Stomach (tissue), 4 donors: Measurements from ENCODE around the gene GLRX5.

Experiments
- EP300 ChIP-seq: sonication (generic); formaldehyde crosslinking; IDR thresholded peaks from one replicate; pipeline ENCODE4 v1.6.1; 2017; ENCODE audit warnings: antibody characterized with exemption
- POLR2A ChIP-seq, 4 donors: fragments of 450-650 bp; IDR thresholded peaks; one replicate each; pipeline ENCODE4 v1.6.1; 2016; ENCODE audit warnings: antibody characterized with exemption in 4 of 4, control low read depth in 2 of 4, mild to moderate bottlenecking in 1 of 4, moderate library complexity in 1 of 4
- POLR2AphosphoS5 ChIP-seq, 3 donors: sonication (generic); formaldehyde crosslinking; IDR thresholded peaks; one replicate each; pipeline ENCODE4 v1.6.1; 2016; ENCODE audit warnings: antibody characterized with exemption in 3 of 3
- TF ChIP-seq, protein P1 (sequence below), 7 experiments: fragments of 450-650 bp in 4 of 7; fragments of 200-600 bp in 3 of 7; sonication (generic) in 3 of 7; IDR thresholded peaks; one replicate each; pipeline ENCODE4 v1.5.1; 2016 to 2019; ENCODE audit warnings: antibody characterized with exemption in 7 of 7, control low read depth in 2 of 7, mild to moderate bottlenecking in 1 of 7

GRCh38 chr14:95557291-95557690, 22.4 kb downstream of the GLRX5 start:
- TF ChIP-seq POLR2AphosphoS5 (IDR thresholded peaks at IDR 0.05), result no peak
- no peak for TF ChIP-seq EP300
- TF ChIP-seq, protein P1, sequence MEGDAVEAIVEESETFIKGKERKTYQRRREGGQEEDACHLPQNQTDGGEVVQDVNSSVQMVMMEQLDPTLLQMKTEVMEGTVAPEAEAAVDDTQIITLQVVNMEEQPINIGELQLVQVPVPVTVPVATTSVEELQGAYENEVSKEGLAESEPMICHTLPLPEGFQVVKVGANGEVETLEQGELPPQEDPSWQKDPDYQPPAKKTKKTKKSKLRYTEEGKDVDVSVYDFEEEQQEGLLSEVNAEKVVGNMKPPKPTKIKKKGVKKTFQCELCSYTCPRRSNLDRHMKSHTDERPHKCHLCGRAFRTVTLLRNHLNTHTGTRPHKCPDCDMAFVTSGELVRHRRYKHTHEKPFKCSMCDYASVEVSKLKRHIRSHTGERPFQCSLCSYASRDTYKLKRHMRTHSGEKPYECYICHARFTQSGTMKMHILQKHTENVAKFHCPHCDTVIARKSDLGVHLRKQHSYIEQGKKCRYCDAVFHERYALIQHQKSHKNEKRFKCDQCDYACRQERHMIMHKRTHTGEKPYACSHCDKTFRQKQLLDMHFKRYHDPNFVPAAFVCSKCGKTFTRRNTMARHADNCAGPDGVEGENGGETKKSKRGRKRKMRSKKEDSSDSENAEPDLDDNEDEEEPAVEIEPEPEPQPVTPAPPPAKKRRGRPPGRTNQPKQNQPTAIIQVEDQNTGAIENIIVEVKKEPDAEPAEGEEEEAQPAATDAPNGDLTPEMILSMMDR (IDR thresholded peaks at IDR 0.05), result no peak
- no peak for TF ChIP-seq POLR2A (IDR thresholded peaks at IDR 0.05)
